ENCODE data around the gene PLA2R1.

- TF ChIP-seq POLR2A (IDR thresholded peaks at IDR 0.05), result no peak
- TF ChIP-seq, protein P1, sequence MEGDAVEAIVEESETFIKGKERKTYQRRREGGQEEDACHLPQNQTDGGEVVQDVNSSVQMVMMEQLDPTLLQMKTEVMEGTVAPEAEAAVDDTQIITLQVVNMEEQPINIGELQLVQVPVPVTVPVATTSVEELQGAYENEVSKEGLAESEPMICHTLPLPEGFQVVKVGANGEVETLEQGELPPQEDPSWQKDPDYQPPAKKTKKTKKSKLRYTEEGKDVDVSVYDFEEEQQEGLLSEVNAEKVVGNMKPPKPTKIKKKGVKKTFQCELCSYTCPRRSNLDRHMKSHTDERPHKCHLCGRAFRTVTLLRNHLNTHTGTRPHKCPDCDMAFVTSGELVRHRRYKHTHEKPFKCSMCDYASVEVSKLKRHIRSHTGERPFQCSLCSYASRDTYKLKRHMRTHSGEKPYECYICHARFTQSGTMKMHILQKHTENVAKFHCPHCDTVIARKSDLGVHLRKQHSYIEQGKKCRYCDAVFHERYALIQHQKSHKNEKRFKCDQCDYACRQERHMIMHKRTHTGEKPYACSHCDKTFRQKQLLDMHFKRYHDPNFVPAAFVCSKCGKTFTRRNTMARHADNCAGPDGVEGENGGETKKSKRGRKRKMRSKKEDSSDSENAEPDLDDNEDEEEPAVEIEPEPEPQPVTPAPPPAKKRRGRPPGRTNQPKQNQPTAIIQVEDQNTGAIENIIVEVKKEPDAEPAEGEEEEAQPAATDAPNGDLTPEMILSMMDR (IDR thresholded peaks at IDR 0.05), result no peak
These were observed 64.2 kb downstream of the PLA2R1 start for GRCh38 chr2:159998243-159998642.
